NCI-H1092 (cell line): ENCODE data around the gene CTNNA3.
"Not testable (repeated sequence)": the region's sequence is repeated elsewhere in the genome, so short reads cannot be mapped to it uniquely, and the experiment has no call there.

Experiments used
- DNase-seq: peaks from one replicate; lab custom pipeline; 2025; lab: John Stamatoyannopoulos, UW

Gene CTNNA3

DNA sequence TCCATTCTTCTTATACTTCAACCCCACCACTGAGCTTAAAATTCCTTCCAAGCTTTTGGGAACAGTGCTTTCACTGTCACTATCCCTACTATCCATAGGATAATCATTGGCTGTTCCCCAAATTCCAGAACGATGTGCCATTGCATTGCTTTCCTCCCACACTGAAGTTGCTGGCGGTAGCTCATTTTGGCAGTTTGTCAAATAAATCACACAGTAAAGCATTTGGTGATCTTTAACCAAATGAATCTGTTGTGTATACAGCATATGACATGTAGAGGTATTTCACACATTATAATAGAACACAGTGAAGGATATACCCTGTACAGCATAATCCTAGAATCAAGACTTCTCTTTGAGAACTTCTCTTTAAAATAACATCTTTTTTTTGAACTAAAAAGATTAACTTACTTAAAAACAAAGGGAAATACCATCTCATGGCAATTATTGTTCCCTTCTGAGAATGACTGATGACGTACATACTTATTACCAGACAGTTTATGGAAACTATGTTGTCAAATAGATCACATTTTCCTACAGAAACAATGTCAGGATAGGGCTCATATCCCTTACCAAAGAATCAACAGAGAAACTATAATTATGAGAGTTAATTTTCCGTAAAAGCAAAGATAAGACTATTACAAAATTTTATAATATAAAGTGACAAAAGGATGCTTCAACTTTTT is 93.6 kb downstream of the CTNNA3 start:
- no peak for DNase-seq

DNA sequence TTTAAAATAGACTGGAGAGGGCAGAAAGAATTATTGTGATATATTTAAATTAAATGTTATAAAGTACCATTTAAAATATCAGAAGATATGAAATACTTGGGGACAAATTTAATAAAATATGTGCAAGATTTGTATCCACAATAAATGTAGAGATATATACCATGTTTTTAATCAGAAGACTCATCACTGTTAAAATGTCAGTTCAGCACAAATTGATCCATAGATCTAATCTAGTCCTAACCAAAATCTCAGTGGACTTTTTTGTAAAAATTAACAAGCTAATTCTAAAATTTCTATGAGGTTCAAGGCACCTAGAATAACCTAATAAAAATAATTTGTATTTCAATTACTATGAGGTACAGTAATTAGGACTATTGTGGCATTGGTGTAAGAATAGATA is 96.4 kb downstream of the CTNNA3 start:
- no peak for DNase-seq

DNA sequence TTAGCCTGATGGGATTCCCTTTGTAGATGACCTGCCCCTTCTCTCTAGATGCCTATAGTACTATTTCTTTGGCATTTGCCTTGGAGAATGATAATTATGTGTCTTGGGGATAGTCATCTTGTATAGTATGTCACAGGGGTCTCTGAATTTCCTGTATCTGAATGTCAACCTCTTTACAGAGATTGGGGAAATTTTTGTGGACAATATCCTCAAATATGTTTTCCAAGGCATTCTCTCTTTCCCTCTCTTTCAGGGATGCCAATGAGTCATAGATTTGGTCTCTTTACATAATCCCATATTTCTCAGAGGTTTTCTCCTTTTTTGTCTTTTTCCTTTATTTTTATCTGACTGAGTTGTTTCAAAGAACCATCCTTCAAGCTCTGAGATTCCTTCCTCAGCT is 99.4 kb downstream of the CTNNA3 start:
- no peak for DNase-seq

DNA sequence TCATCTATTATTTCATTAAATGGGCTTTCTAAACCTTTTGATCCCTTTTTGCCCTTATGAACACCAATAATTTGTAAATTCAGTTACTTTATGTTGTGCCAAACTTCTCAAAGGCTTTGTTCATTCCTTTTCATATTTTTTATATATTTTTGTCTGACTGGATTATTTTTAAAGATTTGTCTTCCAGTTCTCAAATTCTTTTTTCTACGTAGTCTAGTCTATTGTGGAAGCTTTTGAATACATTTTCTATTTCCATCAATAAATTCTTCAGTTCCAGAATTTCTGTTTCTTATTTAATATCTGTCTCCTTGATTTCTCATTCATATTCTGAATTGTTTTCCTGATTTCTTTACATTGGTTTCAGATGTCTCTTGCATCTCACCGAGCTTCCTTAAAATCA is 108.2 kb downstream of the CTNNA3 start:
- DNase-seq = no peak

DNA sequence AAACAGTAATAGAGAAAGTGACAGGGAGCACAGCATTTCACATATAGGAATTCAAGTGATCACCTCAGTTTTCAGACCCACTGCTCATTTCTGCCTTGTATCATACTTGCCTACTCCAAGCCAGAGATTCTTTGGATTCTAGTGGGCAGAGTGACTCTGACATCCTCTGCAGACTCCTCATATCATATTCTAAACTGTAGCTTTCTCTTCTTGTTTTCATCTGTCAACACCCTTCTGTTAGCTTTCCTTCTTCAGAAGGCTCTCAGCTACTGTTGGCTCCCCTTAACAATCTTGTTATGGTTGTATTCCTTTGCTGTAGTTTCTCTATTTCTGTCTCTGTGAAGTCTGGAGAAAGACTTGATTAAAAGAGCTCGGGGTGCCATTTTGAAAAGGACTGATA is 120.5 kb downstream of the CTNNA3 start:
- DNase-seq = no peak

DNA sequence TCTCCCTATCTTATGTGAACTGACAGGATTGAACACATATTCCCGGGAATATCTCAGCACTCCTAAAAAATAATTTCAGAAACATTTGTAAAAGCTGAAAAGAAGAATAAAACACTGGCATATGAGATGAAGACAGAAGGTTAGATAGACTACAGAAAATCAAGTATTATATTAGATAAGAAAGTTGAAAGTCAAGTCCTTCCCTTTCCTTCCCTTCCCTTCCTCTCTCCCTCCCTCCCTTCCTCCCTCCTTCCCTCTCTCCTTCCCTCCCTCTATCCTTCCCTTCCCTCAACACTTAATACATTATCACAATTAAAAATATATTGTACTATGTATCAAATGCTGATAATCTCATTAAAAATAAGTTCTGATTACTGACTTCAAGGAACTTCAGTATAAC is 122.5 kb downstream of the CTNNA3 start:
- no peak for DNase-seq

DNA sequence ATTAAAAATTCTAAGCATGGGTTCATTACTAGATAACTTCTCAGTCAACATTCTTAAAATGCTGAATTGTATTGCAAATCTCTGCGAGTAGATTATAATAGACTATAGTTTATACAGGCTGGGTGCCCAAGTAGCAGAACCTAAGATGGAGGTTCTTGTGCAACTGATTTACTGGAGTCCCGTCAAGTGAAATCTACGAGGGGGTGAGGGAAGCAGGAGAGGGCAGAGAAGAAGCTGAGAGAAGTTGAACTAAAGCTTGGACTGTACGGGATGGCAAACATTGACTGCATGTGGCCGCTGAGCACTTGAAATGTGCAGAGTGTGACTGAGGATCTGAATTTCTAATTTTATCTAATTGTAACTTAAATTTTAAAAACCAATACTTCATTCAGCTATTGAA is 124.5 kb downstream of the CTNNA3 start:
- DNase-seq = no peak

DNA sequence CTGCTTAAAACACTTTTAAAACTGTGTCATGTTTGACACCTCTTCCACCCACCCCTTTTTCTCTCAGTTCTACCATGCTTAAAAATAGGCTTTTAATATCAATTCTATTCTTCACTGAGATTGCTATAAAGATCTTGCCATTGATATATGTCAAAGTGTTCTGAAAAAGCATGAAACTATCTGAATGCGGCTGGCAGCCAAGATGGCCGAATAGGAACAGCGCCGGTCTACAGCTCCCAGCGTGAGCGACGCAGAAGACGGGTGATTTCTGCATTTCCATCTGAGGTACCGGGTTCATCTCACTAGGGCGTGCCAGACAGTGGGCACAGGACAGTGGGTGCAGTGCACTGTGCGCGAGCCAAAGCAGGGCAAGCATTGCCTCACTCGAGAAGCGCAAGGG is 137.7 kb downstream of the CTNNA3 start:
- DNase-seq = not testable (repeated sequence)

DNA sequence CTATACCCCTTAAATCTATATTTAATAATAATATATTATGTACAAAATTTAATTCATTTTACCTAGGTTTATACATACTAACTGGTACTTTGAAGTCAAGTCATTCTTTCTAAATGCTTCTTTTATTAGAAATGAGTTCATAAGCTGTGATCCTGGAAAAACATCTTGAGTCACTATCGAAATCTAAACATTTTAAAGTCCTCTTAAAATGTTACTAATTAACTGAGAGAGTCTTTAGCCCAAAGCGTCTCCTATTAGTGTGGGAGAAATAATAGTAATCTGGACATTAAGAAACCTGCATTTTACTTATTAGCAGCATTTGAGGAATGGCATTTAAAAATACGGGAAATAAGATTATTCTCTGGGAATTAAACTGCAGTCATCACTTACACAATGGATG is 142.7 kb downstream of the CTNNA3 start:
- no peak for DNase-seq

DNA sequence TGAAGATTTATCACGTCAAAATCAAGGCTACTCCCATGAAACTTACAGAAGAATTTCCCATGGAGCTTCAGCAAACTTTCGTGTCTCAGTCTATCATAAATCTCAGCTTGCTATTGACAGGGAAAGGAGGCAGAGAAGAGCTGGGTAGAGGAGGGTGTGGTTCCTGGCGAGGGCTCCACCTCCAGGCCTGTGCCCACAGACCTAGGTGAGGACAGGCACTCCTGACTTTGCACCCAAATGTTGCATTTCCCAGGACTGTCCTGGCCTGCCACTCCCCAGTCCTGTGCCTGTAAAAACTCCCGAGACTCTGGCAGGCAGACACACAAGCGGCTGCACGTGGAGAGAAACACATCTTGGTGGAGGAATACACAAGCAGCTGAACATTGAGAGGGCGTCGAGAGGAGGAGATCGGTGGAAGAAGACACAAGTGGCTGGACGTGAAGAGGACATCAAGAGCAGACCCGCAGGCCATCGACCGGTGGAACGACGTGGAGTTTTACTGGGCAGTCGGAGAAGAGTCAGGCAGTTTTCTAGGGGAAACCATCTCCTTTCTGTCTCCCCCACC is 145.1 kb downstream of the CTNNA3 start:
- no peak for DNase-seq

DNA sequence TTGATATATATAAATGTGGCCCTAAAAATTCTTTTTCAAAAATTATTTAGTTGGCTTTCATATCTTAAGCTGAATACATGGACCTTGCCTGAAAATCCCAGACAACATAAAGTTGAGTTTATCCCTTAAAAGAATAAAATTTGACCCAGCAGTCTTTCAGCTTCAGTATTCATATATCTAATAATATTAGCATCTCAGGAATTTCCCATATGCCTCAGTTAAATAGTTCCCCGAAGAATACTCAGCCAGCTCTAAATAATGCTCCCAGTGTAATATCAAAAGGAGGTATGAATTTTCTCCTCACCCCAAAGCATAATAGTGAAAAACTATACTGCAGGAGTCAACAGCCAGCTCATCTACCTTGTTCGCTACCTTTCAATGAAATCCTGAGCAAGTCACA is 145.9 kb downstream of the CTNNA3 start:
- no peak for DNase-seq

DNA sequence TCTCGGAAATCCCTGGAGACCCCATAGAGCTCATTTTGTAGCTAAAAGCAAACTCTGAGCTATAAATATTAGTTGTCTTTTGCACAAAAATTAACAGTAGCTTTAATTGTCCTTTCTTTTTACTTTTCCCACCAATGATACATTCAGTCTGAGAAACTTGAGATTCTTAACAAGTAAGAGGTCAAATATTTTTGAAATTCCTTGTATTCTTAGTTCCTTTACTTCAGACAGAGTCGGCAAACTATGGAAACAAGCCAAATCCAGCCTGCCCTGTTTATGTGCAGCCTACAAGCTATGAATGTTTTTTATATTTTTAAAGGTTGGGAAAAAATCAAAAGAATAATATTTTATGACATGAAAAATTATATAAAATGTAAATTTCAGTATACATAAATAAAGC is 146.6 kb downstream of the CTNNA3 start:
- no peak for DNase-seq

DNA sequence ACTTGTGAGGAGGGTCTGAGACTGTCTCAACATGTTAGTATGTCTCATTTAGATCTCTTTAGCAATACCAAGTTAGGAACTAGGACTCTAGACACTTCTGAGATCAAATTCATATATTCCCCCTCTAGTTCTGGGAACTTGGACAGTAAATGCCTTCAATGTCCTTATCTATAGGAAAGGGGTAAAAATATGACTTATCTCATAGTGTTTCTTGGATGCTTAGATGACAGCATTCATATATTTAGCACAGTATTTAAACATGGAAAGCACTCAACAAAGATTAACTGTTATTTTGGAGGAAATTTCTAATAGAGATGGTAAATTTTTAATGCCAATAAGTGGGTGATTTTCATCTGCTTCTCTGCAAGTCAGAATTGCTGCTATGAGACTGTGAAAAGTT is 154.6 kb downstream of the CTNNA3 start:
- no peak for DNase-seq

DNA sequence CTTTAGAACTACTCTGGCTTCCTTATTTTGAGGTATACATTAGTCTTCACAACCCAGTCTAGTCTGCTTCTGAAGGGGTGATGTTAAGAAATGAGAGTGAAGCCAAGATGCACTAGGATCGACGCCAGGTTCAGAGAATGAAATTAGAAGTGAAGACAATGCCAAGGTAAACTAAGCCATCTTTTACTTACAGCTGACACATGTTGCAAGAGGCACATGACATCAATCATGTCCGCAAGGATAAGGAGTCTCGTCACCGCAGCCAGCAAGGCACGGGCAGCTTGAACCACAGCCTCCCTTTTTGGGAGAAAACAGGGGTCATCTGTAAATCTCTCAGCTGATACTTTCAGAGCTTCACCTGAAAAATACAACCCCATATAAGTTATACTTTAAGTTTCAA is 156.7 kb downstream of the CTNNA3 start:
- DNase-seq = no peak

DNA sequence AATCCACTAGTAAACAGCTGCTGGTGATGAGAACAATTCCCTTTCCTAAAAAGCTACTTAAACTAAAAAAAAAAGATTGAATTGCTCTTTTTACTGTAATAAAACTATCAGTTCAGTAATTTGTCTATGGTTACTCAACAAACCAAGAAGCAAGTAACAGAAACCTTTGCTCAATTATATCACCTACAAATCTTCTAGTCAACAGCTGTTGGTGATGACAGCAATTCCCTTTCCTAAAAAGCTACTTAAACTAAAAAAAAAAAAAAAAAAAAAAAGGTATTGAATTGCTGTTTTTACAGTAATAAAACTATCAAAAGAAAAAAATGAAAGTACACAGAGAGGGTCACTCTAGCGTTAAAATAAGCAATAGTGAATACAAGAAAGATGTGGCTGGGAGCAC is 158.1 kb downstream of the CTNNA3 start:
- DNase-seq = no peak

DNA sequence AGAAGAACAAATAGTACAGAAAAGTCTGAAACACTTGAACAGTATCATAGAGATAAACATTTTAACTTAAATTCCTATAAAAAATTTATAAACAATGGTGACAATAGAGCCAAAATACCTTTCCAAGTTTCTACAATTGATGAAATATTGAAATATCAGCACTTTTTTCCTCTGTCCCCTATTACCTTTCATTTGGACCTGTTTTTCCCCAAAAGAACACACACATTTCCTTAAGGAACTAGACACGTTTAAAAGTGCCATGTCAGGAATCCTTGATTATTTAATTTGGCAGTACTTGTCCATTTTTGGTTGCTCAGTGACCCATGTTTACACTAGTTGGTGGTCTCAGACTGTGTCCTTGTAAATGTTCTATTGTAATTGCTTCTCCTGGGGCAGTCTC is 162.6 kb downstream of the CTNNA3 start:
- no peak for DNase-seq

DNA sequence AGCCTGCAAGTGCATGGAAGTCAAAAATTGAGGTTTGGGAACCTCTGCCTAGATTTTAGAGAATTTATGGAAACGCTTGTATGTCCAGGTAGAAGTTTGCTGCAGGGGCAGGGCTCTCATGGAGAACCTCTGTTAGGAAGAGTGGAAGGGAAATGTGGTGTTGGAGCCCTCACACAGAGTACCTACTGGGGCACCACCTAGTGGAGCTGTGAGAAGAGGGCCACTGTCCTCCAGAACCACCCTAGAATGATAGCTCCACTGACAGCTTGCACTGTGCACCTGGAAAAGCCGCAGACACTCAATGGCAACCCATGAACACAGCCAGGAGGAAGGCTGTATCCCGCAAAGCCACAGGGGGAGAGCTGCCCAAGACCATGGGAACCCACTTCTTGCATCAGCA is 165.0 kb downstream of the CTNNA3 start:
- not testable (repeated sequence) for DNase-seq

DNA sequence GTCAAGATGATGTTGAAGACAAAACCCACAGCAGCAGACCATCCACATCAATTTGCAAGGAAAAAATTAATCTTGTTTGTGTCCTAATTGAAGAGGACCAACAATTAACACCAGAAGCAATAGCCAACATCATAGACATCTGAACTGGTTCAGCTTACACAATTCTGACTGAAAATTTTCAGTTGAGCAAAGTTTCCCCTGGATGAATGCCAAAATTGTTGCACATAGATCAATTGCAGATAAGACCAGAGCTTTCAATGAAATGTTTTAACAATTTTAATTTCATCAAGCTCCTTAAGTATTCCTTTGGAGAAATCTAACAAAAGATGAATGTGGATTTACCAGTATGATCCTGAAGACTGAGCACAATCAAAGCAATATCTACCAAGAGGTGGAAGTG is 168.6 kb downstream of the CTNNA3 start:
- no peak for DNase-seq

DNA sequence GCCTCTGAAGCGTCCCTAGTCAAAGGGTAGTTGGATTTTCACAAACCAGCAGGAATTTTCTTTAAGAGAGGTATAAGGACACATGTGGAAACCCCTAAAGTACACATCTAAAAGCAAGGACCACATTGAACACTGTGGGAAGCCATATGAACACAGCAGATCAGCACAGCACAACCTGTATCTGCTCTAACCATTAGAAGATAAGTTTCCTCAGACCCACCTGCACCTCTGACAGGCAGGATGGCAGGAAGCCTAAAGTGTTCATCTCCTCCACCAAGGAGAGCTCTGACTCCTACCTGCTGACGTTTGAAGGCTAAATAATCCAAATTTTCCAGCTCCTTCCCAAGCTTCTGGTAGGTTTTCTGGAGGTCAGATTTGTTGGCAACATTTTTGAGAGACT is 174.4 kb downstream of the CTNNA3 start:
- DNase-seq = no peak

DNA sequence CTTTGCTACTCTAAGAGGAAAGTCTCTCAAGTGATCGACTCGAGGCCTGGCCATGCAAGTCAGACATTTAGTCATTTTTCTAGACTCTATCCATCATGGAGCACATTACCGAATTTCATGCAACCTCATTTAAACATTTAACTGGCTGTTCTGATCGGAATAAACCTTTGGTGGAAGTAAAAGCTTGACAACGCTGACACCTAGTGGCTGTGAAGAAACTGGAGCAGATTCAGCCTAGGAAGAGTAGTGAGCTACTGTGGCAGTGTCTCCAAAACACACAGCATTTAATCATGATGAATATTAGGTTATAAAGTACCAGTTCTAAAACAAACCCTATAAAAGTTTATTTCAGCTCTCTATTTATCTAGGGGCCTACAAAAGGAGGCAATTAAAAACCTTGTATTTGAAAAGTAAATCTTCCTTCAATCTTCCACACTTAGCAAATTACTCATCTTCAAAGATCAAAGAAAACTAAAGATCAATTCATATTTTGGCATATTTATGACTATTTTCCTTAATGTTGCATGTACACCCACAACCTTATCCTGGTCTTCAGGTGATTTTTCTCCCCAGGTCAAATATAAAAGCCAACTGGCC is 175.0 kb downstream of the CTNNA3 start:
- DNase-seq = no peak

DNA sequence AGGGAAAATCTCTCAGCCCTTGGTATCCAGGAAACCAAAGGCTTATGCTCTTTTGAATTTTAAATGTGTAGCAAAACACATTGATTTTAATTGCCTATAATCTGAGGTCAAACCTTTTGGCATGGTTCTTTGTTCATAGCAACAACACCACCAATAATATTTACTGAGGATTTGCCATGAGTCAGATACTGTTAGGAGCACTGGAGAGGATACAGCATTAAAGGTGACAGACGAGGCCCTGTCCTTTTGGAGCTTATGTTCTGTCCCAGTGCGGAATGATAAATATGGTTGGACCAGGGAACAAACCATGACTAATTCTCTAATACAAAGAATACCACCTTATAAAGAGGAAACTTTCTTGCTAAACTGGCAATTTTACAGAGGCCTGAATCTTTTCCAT is 176.6 kb downstream of the CTNNA3 start:
- no peak for DNase-seq

DNA sequence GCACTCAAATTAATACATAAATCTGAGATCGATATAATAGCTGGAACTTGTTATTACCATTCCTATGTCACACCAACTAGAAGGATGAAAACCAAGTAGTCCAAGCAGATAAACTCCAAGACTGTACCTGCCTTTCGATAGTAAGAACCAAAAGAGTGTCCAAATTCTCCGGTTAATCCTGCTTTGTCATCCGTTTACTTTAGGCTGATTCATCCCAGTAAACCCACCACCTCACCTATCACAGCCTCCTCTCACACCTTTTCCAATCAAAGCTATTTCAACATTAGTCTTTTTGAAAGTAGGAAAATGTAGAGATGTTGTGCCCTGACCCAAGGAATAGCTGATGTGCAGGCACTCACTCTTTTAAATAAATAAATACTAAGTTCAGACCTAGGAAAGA is 177.2 kb downstream of the CTNNA3 start:
- DNase-seq = no peak

DNA sequence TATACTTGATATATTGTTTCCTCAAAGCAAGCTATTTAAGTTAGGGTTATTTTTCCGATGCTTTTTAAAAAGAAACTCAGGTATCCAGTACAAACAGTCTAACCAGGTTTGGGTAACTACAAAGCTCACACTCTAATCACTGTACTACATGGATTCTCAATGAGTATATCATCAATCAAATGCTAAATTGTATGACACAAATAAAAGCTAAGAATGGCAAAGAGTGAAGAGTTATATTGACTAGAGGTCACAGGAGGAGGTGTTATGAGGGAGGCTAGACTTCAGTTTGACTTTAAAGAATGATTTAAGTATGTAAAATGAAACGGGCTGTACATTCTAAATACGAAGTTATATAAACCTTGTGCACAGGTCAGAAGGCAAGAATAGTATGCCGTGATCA is 178.0 kb downstream of the CTNNA3 start:
- DNase-seq = no peak

DNA sequence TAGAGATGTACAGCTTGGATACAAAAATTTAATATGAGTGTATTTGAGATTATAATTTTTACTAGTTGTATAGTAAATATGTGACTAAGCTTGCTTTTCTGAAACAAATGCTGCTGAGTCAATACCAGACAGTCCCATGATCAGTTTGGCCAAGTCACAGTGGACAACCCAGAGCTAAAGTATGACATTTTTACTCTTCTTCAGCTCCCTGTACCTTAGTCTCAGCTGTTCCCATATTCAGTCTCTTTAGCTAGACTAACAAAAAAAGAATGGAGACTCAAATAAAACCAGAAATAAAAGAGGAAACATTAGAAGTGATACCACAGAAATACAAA is 189.3 kb downstream of the CTNNA3 start:
- no peak for DNase-seq
